B cell (primary cell): ENCODE data around the gene MTCL1. TPM values are rescaled to one million over a fixed set of nuclear protein-coding genes. Genes with fewer than 3 reads are reported as not detected.

Experiments used
- ATAC-seq: fragments of 200-7000 bp; cut with Tn5 transposase; one replicate; pipeline ENCODE4 v1.10.0; 2021; ENCODE audit warnings: low read depth, mild to moderate bottlenecking, moderate number of reproducible peaks, moderate library complexity
- CTCF ChIA-PET: fragments of 350-600 bp; sonication (Branson Sonifier 250); formaldehyde crosslinking; loops from one replicate; lab custom pipeline; 2021; ENCODE audit warnings: antibody characterized with exemption, inconsistent platforms; lab: Charles Lee
- POLR2A ChIA-PET: fragments of 350-600 bp; sonication (Branson Sonifier 250); formaldehyde crosslinking; loops from one replicate; lab custom pipeline; 2021; ENCODE audit warnings: antibody characterized with exemption; lab: Charles Lee
- DNase-seq: peaks from one replicate; pipeline ENCODE4 v3.0.0; 2013
- H2AFZ ChIP-seq: 2 replicates; pipeline ENCODE4 v1.6.1; 2012; ENCODE audit warnings: mild to moderate bottlenecking, low read depth, low read length; ENCODE audit not compliant: insufficient read depth, poor library complexity, severe bottlenecking
- H3K27ac ChIP-seq, 2 donors: 1 replicate in 1 of 2; 2 replicates in 1 of 2; pipeline ENCODE4 v1.5.1; 2012 to 2013; ENCODE audit warnings: low read length in 2 of 2, mild to moderate bottlenecking in 2 of 2, moderate library complexity in 1 of 2
- H3K27me3 ChIP-seq, 4 experiments: fragments of 200-600 bp in 1 of 4; sonication (generic) in 1 of 4; replicated peaks in 1 of 4; 1 replicate in 2 of 4; 2 replicates in 2 of 4; pipeline versions ENCODE4 v1.6.1 to v1.7.0; 2013 to 2016; ENCODE audit warnings: low read length in 3 of 4, mild to moderate bottlenecking in 2 of 4, mixed read lengths in 1 of 4, moderate library complexity in 1 of 4; ENCODE audit not compliant: insufficient read depth in 4 of 4, control insufficient read depth in 3 of 4; ENCODE audit errors: control extremely low read depth in 1 of 4
- H3K36me3 ChIP-seq, 2 experiments: replicated peaks in 1 of 2; 1 replicate in 1 of 2; 2 replicates in 1 of 2; pipeline versions ENCODE4 v1.6.1 to v1.7.1; 2013; ENCODE audit warnings: low read length in 1 of 2; ENCODE audit not compliant: insufficient read depth in 2 of 2, control insufficient read depth in 1 of 2; ENCODE audit errors: control extremely low read depth in 1 of 2, extremely low read depth in 1 of 2
- H3K4me1 ChIP-seq, 2 donors: fragments of 200-600 bp in 1 of 2; sonication (generic) in 1 of 2; 1 replicate in 1 of 2; 2 replicates in 1 of 2; pipeline versions ENCODE4 v1.5.1 to v1.6.1; 2013 to 2017; ENCODE audit warnings: low read length in 2 of 2; ENCODE audit not compliant: control insufficient read depth in 2 of 2, insufficient read depth in 2 of 2
- H3K4me2 ChIP-seq: replicated peaks from 2 replicates; pipeline ENCODE3; 2012; ENCODE audit warnings: mild to moderate bottlenecking, low read depth, low read length; ENCODE audit not compliant: poor library complexity, severe bottlenecking
- H3K4me3 ChIP-seq, 5 experiments: fragments of 200-600 bp in 1 of 5; sonication (generic) in 1 of 5; 1 replicate in 3 of 5; 2 replicates in 2 of 5; pipeline versions ENCODE4 v1.5.1 to v1.7.0; 2011 to 2016; ENCODE audit warnings: low read length in 4 of 5, mild to moderate bottlenecking in 4 of 5, low read depth in 2 of 5, control low read depth in 1 of 5, moderate library complexity in 1 of 5; ENCODE audit not compliant: insufficient read depth in 1 of 5; ENCODE audit errors: control extremely low read depth in 1 of 5, extremely low read depth in 1 of 5
- H3K79me2 ChIP-seq: fragments of 200-600 bp; sonication (generic); one replicate; pipeline ENCODE4 v1.6.0; 2016; ENCODE audit warnings: low read length; ENCODE audit not compliant: control insufficient read depth, insufficient read depth
- H3K9ac ChIP-seq: fragments of 200-600 bp; sonication (generic); 2 replicates; pipeline ENCODE4 v1.6.1; 2017; ENCODE audit warnings: mild to moderate bottlenecking, low read length, moderate library complexity
- H3K9me3 ChIP-seq, 3 donors: one replicate each; pipeline versions ENCODE4 v1.6.1 to v1.7.1; 2013; ENCODE audit warnings: low read length in 2 of 3; ENCODE audit not compliant: control insufficient read depth in 2 of 3, insufficient read depth in 1 of 3; ENCODE audit errors: control extremely low read depth in 1 of 3
- H4K20me1 ChIP-seq: 2 replicates; pipeline ENCODE4 v1.6.0; 2012; ENCODE audit warnings: mild to moderate bottlenecking, low read length; ENCODE audit not compliant: insufficient read depth, control insufficient read depth, poor library complexity, severe bottlenecking
- H3K27ac Mint-ChIP-seq: one replicate; pipeline ENCODE4 v1.8.0; 2021; ENCODE audit warnings: mixed read lengths
- H3K27me3 Mint-ChIP-seq: one replicate; pipeline ENCODE4 v1.8.0; 2021; ENCODE audit warnings: mixed read lengths
- H3K4me1 Mint-ChIP-seq: one replicate; pipeline ENCODE4 v1.8.0; 2021; ENCODE audit warnings: mixed read lengths
- H3K4me3 Mint-ChIP-seq: one replicate; pipeline ENCODE4 v1.8.0; 2021; ENCODE audit warnings: mixed read lengths
- H3K9me3 Mint-ChIP-seq: one replicate; pipeline ENCODE4 v1.8.0; 2022; ENCODE audit warnings: mixed read lengths; ENCODE audit not compliant: insufficient read depth
- CTCF ChIP-seq: fragments of 200-600 bp; IDR thresholded peaks from one replicate; pipeline ENCODE4 v1.8.0; 2022; ENCODE audit warnings: antibody characterized with exemption, mild to moderate bottlenecking
- EZH2 ChIP-seq: IDR thresholded peaks from 2 replicates; pipeline ENCODE4 v1.6.1; 2012; ENCODE audit warnings: borderline replicate concordance, low read depth, mild to moderate bottlenecking, moderate library complexity, low read length; ENCODE audit not compliant: insufficient read depth, poor library complexity, severe bottlenecking
- WGBS: methylation state at CpG from one replicate; pipeline ENCODE4 v1.1.5; 2013; ENCODE audit warnings: missing lambda C conversion rate; ENCODE audit not compliant: insufficient coverage; 5-methylcytosine and 5-hydroxymethylcytosine counted together
- intact Hi-C: fragments of 100-400 bp; cut with micrococcal nuclease; formaldehyde crosslinking; loops from one replicate; pipeline ENCODE4 v1.10.0; 2022
- polyA plus RNA-seq: library from polyadenylated mRNA; depleted of rRNA; stranded (reverse); fragments of >200 nt; gene quantifications from 2 replicates; pipeline ENCODE4 v1.2.3, GENCODE V29; 2012
- total RNA-seq, 2 donors: library from RNA; stranded (reverse); fragments of 120-200 nt in 1 of 2; gene quantifications; 1 replicate in 1 of 2; 2 replicates in 1 of 2; pipeline versions ENCODE4 v1.2.3 to v1.2.4, GENCODE V29; 2013 to 2022

Gene MTCL1
- total and polyA plus RNA-seq, 2 donors (not counting 1 experiment from before 2014, with no cell fraction given): 2.7 to 5.8 TPM

GRCh38 chr18:8865934-8866333 lies 160.6 kb downstream of the MTCL1 start:
- peaks cover 4 to 5% of the 10 kb centered on the region in 2 donors for H3K4me1 ChIP-seq
- H3K36me3 ChIP-seq: no peaks in the 10 kb centered on the region
- no peak overlapping the region for H3K27ac ChIP-seq
- H3K9ac ChIP-seq: no peak overlapping the region
- H2AFZ ChIP-seq: no peak overlapping the region
- no peak overlapping the region for H3K4me3 Mint-ChIP-seq
- H3K27me3 ChIP-seq: no peaks in the 10 kb centered on the region
- no peaks in the 10 kb centered on the region for H3K27me3 Mint-ChIP-seq
- no peaks in the 10 kb centered on the region for H3K79me2 ChIP-seq
- no peak overlapping the region for H3K4me2 ChIP-seq
- 92% methylated on average over 2 of the region's 4 CpGs for WGBS
- POLR2A ChIA-PET: no interaction called here
- no peak for TF ChIP-seq CTCF
- TF ChIP-seq EZH2: no peak
- no peaks in the 10 kb centered on the region for H3K9me3 Mint-ChIP-seq
- H3K9me3 ChIP-seq: peaks cover 0 to 2% (median 0%) of the 10 kb centered on the region in 3 donors
- no peak overlapping the region for H3K4me3 ChIP-seq
- DNase-seq (no peak), ATAC-seq (no peak)
- H4K20me1 ChIP-seq: no peaks in the 10 kb centered on the region
- intact Hi-C loops: no loop called here
- peaks cover 7% of the 10 kb centered on the region for H3K4me1 Mint-ChIP-seq
- no peak overlapping the region for H3K27ac Mint-ChIP-seq
- CTCF ChIA-PET: no interaction called here

GRCh38 chr18:8866679-8867078 lies 161.3 kb downstream of the MTCL1 start:
- Histone ChIP-seq H3K4me3 (no peak overlapping the region), H3K4me2 (no peak overlapping the region), H3K4me1 (no peaks in the 10 kb centered on the region), H3K36me3 (no peaks in the 10 kb centered on the region), H3K9ac (no peak overlapping the region), H3K27me3 (peaks cover 0 to 2% (median 0%) of the 10 kb centered on the region in 4 experiments), H4K20me1 (no peaks in the 10 kb centered on the region), H3K27ac (no peak overlapping the region), H2AFZ (no peak overlapping the region), H3K79me2 (no peaks in the 10 kb centered on the region), H3K9me3 (peaks cover 0 to 2% (median 0%) of the 10 kb centered on the region in 3 donors)
- H3K4me3 Mint-ChIP-seq: no peak overlapping the region
- ChIA-PET POLR2A (no interaction called here), CTCF (no interaction called here)
- no peaks in the 10 kb centered on the region for H3K9me3 Mint-ChIP-seq
- DNase-seq (no peak), ATAC-seq (no peak)
- H3K4me1 Mint-ChIP-seq: peaks cover under 1% of the 10 kb centered on the region
- no peaks in the 10 kb centered on the region for H3K27me3 Mint-ChIP-seq
- WGBS: 91% methylated on average over 1 of the region's 1 CpG
- intact Hi-C loops: no loop called here
- no peak overlapping the region for H3K27ac Mint-ChIP-seq
- TF ChIP-seq EZH2 (no peak), CTCF (no peak)
